Endothelial cell (in vitro differentiated cells): Measurements from ENCODE around the gene TMEM108. TPM values are rescaled to one million over a fixed set of nuclear protein-coding genes. Genes with fewer than 3 reads are reported as not detected.

Source experiments
- DNase-seq: peaks from one replicate; pipeline ENCODE4 v3.0.0; 2021; ENCODE audit warnings: low spot score
- H3K27ac Mint-ChIP-seq: one replicate; pipeline ENCODE4 v1.8.0; 2021; ENCODE audit warnings: mixed read lengths, inconsistent platforms; ENCODE audit not compliant: unreplicated experiment
- H3K27me3 Mint-ChIP-seq: one replicate; pipeline ENCODE4 v1.8.0; 2021; ENCODE audit warnings: mild to moderate bottlenecking, moderate library complexity, mixed read lengths, inconsistent platforms; ENCODE audit not compliant: unreplicated experiment
- H3K36me3 Mint-ChIP-seq: one replicate; pipeline ENCODE4 v1.8.0; 2021; ENCODE audit warnings: mild to moderate bottlenecking, low read depth, mixed read lengths, inconsistent platforms; ENCODE audit not compliant: unreplicated experiment
- H3K4me1 Mint-ChIP-seq: one replicate; pipeline ENCODE4 v1.8.0; 2021; ENCODE audit warnings: mild to moderate bottlenecking, mixed read lengths, inconsistent platforms; ENCODE audit not compliant: unreplicated experiment
- H3K4me3 Mint-ChIP-seq: one replicate; pipeline ENCODE4 v1.8.0; 2021; ENCODE audit warnings: mild to moderate bottlenecking, mixed read lengths, inconsistent platforms; ENCODE audit not compliant: unreplicated experiment
- H3K9me3 Mint-ChIP-seq: one replicate; pipeline ENCODE4 v1.8.0; 2021; ENCODE audit warnings: mixed read lengths, inconsistent platforms; ENCODE audit not compliant: unreplicated experiment
- CTCF ChIP-seq: fragments of 200-600 bp; sonication (generic); IDR thresholded peaks from one replicate; pipeline ENCODE4 v1.5.0; 2021; ENCODE audit warnings: antibody characterized with exemption; ENCODE audit not compliant: unreplicated experiment
- total RNA-seq: library from RNA; stranded (reverse); fragmentation: NEBNext Ultra II Directional; extraction: Animal tissue kit (Norgen Biotek cat#: 25700); gene quantifications from one replicate; pipeline ENCODE4 v1.2.1, GENCODE V29; 2021; ENCODE audit not compliant: unreplicated experiment

TMEM108 gene
- total RNA-seq, 1 donor from 2014 or later, result 14.2 TPM

- no peaks in the 10 kb centered on the region for H3K9me3 Mint-ChIP-seq
- H3K27ac Mint-ChIP-seq, result no peak overlapping the region
- H3K4me3 Mint-ChIP-seq, result no peak overlapping the region
- peaks cover 9% of the 10 kb centered on the region for H3K4me1 Mint-ChIP-seq
- DNase-seq, result no peak
- no peak for TF ChIP-seq CTCF
- no peaks in the 10 kb centered on the region for H3K36me3 Mint-ChIP-seq
- peaks cover 3% of the 10 kb centered on the region for H3K27me3 Mint-ChIP-seq
Observed at GRCh38 chr3:133289322-133289721, 251.1 kb downstream of the TMEM108 start.

- Mint-ChIP-seq H3K27me3 (no peaks in the 10 kb centered on the region), H3K9me3 (no peaks in the 10 kb centered on the region), H3K36me3 (no peaks in the 10 kb centered on the region), H3K4me3 (no peak overlapping the region), H3K4me1 (no peaks in the 10 kb centered on the region), H3K27ac (no peak overlapping the region)
- no peak for DNase-seq
- TF ChIP-seq CTCF, result no peak
Observed at GRCh38 chr3:133292296-133292695, 254.1 kb downstream of the TMEM108 start.

DNA sequence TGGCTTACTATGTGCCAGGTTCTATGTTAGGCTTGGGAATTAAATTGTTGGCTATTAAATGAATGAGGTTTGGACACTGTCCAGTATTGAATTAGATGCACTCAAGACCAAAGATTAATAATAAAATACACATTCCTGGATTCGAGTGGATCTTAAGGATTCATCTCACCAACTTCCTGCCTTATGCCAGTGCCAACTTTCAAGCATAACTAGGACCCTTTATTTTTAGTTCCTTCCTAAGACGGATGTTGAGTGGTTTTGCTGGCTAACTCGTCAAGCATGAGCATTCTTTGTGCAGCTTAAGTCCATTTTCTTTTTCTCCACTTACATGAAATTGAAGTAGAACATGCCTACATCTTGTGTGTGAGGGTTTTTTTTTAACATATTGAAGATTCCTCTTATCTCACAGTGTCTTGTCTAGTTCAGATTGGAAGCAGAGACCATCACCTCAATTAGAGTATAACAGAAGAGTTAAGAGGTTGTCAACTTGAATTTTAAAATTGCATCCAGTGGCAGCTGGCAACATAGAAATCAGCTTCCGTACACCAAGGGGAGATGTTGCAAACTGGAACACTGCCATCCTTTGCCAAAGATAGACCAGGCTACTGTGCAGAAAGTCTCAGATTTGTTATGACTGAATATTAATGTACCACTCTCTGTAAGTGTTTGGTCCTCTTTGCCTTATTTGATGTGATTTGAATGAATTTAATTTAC, 255.4 kb downstream of the TMEM108 start:
- no peak for DNase-seq
- no peak for TF ChIP-seq CTCF
- no peaks in the 10 kb centered on the region for H3K4me1 Mint-ChIP-seq
- no peaks in the 10 kb centered on the region for H3K36me3 Mint-ChIP-seq
- H3K4me3 Mint-ChIP-seq, result no peak overlapping the region
- H3K9me3 Mint-ChIP-seq, result no peaks in the 10 kb centered on the region
- no peaks in the 10 kb centered on the region for H3K27me3 Mint-ChIP-seq
- H3K27ac Mint-ChIP-seq, result no peak overlapping the region

DNA sequence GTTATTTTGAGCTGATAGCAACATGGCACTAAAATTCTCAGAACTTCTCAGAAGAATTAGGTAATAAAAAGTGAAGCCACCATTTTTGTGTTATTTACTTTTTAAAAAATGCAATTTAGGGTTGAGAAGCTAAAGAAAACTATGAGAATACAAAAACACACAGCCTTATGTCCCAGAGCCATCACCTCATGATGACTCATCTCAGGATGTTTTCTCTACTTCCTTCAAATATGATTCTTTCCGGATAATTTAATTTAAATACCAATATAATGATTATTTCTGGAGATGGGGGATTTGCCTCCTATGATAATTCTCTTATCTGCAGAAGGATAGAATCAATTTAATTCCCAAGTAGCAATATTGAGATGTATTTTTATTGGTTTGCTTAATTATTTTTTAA, 256.1 kb downstream of the TMEM108 start:
- H3K27ac Mint-ChIP-seq, result no peak overlapping the region
- no peak overlapping the region for H3K4me3 Mint-ChIP-seq
- no peaks in the 10 kb centered on the region for H3K4me1 Mint-ChIP-seq
- no peaks in the 10 kb centered on the region for H3K36me3 Mint-ChIP-seq
- no peak for TF ChIP-seq CTCF
- H3K9me3 Mint-ChIP-seq, result no peaks in the 10 kb centered on the region
- no peaks in the 10 kb centered on the region for H3K27me3 Mint-ChIP-seq
- DNase-seq, result no peak

DNA sequence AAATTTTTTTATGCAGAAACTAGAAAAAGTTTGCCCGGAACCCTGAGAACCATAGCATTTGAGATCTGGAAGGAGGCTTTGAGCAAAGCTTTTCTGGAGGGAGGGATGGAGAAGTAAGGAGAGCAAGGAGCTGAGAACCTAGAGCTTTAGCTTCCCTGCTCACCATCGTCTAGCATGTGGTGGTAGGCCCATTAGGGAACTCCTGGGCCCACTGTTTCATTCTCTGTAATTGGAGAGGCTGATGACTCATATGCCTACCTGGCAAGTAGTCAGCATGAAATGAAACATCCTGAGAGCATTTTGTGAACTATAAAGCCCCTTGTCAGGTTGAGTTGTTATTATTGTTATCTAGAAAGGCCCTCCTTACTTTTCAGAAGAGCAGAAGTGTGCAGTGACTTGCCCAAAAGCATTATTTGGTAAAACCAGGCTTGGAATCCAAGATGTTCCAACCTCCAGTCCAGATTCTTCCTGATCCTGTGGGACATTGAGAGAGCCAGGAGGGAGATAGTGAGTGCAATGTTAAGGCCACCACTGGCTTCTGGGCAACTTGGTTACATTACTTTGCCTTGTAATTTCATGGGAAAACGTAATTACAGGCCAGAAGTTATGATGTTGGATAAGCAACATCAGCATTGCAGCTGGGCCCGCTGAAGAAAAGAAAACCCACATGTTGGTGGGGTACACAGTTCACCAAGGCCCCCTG, 257.2 kb downstream of the TMEM108 start:
- DNase-seq, result no peak
- Mint-ChIP-seq H3K4me3 (no peak overlapping the region), H3K4me1 (no peaks in the 10 kb centered on the region), H3K27ac (no peak overlapping the region), H3K27me3 (no peaks in the 10 kb centered on the region), H3K36me3 (peaks cover 2% of the 10 kb centered on the region), H3K9me3 (no peaks in the 10 kb centered on the region)
- TF ChIP-seq CTCF, result no peak
